NT2/D1 (cell line): ENCODE measurements around the gene INSC.

Source experiments
- SUZ12 ChIP-seq: IDR thresholded peaks from 2 replicates; pipeline ENCODE4 v1.6.1; 2011; ENCODE audit not compliant: insufficient read length, insufficient read depth; ENCODE audit errors: extremely low read depth
- YY1 ChIP-seq: IDR thresholded peaks from 2 replicates; pipeline ENCODE4 v1.6.1; 2011; ENCODE audit not compliant: insufficient read length, insufficient read depth
- ZNF274 ChIP-seq: IDR thresholded peaks from 2 replicates; pipeline ENCODE4 v1.6.1; 2011; ENCODE audit warnings: mild to moderate bottlenecking, low read depth, low read length

- TF ChIP-seq ZNF274, result no peak
- no peak for TF ChIP-seq SUZ12
- no peak for TF ChIP-seq YY1
Measured at GRCh38 chr11:15163136-15163535, 48.4 kb downstream of the INSC start.
